A549 (cell line): ENCODE data around the gene DIO3. TPM values are rescaled to one million over a fixed set of nuclear protein-coding genes. Genes with fewer than 3 reads are reported as not detected.

Experiments used
- ATAC-seq, 2 experiments: fragments of 200-7000 bp in 1 of 2; fragments of >200 bp in 1 of 2; cut with Nextera tagmentation in 1 of 2; cut with Tn5 transposase in 1 of 2; 3 replicates each; pipeline versions ENCODE4 v1.8.0 to v1.9.1; 2018 to 2020; ENCODE audit warnings: mild to moderate bottlenecking in 1 of 2, moderate library complexity in 1 of 2
- CTCF ChIA-PET: fragments of 300-600 bp; sonication (Branson Sonifier 250); formaldehyde crosslinking; extraction: SDS; loops from one replicate; lab custom pipeline; 2021; ENCODE audit warnings: antibody characterized with exemption, inconsistent platforms; lab: Yijun Ruan, JAX
- POLR2A ChIA-PET: fragments of 350-600 bp; formaldehyde crosslinking; extraction: SDS; loops from one replicate; lab custom pipeline; 2021; ENCODE audit warnings: antibody characterized with exemption, inconsistent platforms; lab: Yijun Ruan, JAX
- DNase-seq, 2 experiments: peaks; one replicate each; pipeline versions ENCODE4 v3.0.0 to v3.0.0-alpha.2; 2011 to 2016; ENCODE audit warnings: low read depth in 1 of 2, low spot score in 1 of 2
- FAIRE-seq: peaks from 2 replicates; lab custom pipeline; 2011; peaks lifted over from hg19 to GRCh38; lab: Jason Lieb, UNC
- H3K27ac ChIP-seq, 2 experiments: fragments of >200 bp; sonication (Bioruptor Twin); formaldehyde crosslinking; 3 replicates each; pipeline ENCODE4 v1.5.1; 2016 to 2017
- H3K4me1 ChIP-seq: fragments of >200 bp; sonication (Bioruptor Twin); formaldehyde crosslinking; 3 replicates; pipeline ENCODE4 v1.6.1; 2016
- H3K4me2 ChIP-seq: fragments of >200 bp; sonication (Bioruptor Twin); formaldehyde crosslinking; 3 replicates; pipeline ENCODE4 v1.6.1; 2016
- H3K4me3 ChIP-seq: fragments of >200 bp; sonication (Bioruptor Twin); formaldehyde crosslinking; 3 replicates; pipeline ENCODE4 v1.5.1; 2016
- H3K9me3 ChIP-seq: fragments of >200 bp; sonication (Bioruptor Twin); formaldehyde crosslinking; 3 replicates; pipeline ENCODE4 v1.6.1; 2016
- BHLHE40 ChIP-seq: IDR thresholded peaks from 2 replicates; pipeline ENCODE4 v1.6.1; 2012; ENCODE audit warnings: low read depth, low read length, inconsistent platforms
- CBX8 ChIP-seq: fragments of 200-600 bp; sonication (generic); IDR thresholded peaks from 2 replicates; pipeline ENCODE4 v1.6.1; 2016
- CTCF ChIP-seq: fragments of >200 bp; sonication (Bioruptor Twin); formaldehyde crosslinking; IDR thresholded peaks from 3 replicates; pipeline ENCODE4 v1.5.1; 2016
- FOSB ChIP-seq: fragments of 250-450 bp; sonication (Bioruptor Pico); IDR thresholded peaks from 2 replicates; pipeline ENCODE4 v1.5.0; 2020; ENCODE audit warnings: mild to moderate bottlenecking, moderate library complexity
- HOXA7 ChIP-seq: fragments of 250-450 bp; sonication (Bioruptor Pico); IDR thresholded peaks from 2 replicates; pipeline ENCODE4 v1.5.0; 2020; ENCODE audit warnings: mild to moderate bottlenecking, moderate library complexity
- HOXB13 ChIP-seq: fragments of 250-450 bp; sonication (Bioruptor Pico); IDR thresholded peaks from 2 replicates; pipeline ENCODE4 v1.5.0; 2020; ENCODE audit warnings: low read depth, mild to moderate bottlenecking, moderate library complexity
- HOXB5 ChIP-seq: fragments of 250-450 bp; sonication (Bioruptor Pico); IDR thresholded peaks from 2 replicates; pipeline ENCODE4 v1.5.0; 2020; ENCODE audit warnings: mild to moderate bottlenecking, moderate library complexity
- KDM5A ChIP-seq: fragments of 200-600 bp; sonication (generic); IDR thresholded peaks from 2 replicates; pipeline ENCODE4 v1.6.1; 2016; ENCODE audit warnings: antibody characterized with exemption, mild to moderate bottlenecking
- MYC ChIP-seq: IDR thresholded peaks from 2 replicates; pipeline ENCODE4 v1.6.1; 2012; ENCODE audit warnings: mild to moderate bottlenecking, inconsistent platforms, low read length, improper control_type of control experiment, borderline replicate concordance
- RARB ChIP-seq: fragments of 250-450 bp; sonication (Bioruptor Pico); IDR thresholded peaks from 2 replicates; pipeline ENCODE4 v1.8.0; 2021; ENCODE audit warnings: mild to moderate bottlenecking, moderate library complexity
- RCOR1 ChIP-seq: fragments of 150-350 bp; IDR thresholded peaks from 2 replicates; pipeline ENCODE4 v1.6.1; 2014; ENCODE audit warnings: antibody characterized with exemption, low read length, low read depth
- RFX5 ChIP-seq: fragments of 450-650 bp; IDR thresholded peaks from 2 replicates; pipeline ENCODE4 v1.7.1; 2014; ENCODE audit warnings: antibody characterized with exemption, mild to moderate bottlenecking, moderate library complexity
- ZC3H11A ChIP-seq: fragments of 450-650 bp; IDR thresholded peaks from 2 replicates; pipeline ENCODE4 v1.6.1; 2014; ENCODE audit warnings: antibody characterized with exemption, mild to moderate bottlenecking
- ZFP36 ChIP-seq: fragments of 450-650 bp; IDR thresholded peaks from 2 replicates; pipeline ENCODE4 v1.6.1; 2014; ENCODE audit warnings: borderline replicate concordance; ENCODE audit not compliant: partially characterized antibody
- ZSCAN20 ChIP-seq: fragments of 250-450 bp; sonication (Bioruptor Pico); IDR thresholded peaks from 2 replicates; pipeline ENCODE4 v1.8.0; 2022; ENCODE audit warnings: mild to moderate bottlenecking, moderate library complexity
- WGBS: methylation state at CpG from one replicate; pipeline ENCODE4 v1.1.6; 2017; ENCODE audit errors: missing lambda C conversion rate; 5-methylcytosine and 5-hydroxymethylcytosine counted together
- polyA plus RNA-seq, 4 experiments: library from polyadenylated mRNA; depleted of rRNA in 3 of 4; stranded (reverse); fragments of >200 nt; fragmentation: RNase III in 1 of 4; extraction: RNeasy Plus Mini Kit Qiagen cat#74134 plus additional on column Dnase treatment in 1 of 4; gene quantifications; 2 replicates in 3 of 4; 3 replicates in 1 of 4; pipeline ENCODE4 v1.2.3, GENCODE V29; 2011 to 2017
- TF ChIP-seq, protein P1 (sequence below): fragments of 150-350 bp; IDR thresholded peaks from 2 replicates; pipeline ENCODE4 v1.6.1; 2014; ENCODE audit warnings: low read depth, mild to moderate bottlenecking, low read length
- TF ChIP-seq, protein P2 (sequence below): fragments of 200-600 bp; sonication (generic); IDR thresholded peaks from 2 replicates; pipeline ENCODE4 v1.6.1; 2016; ENCODE audit warnings: antibody characterized with exemption, mild to moderate bottlenecking, moderate library complexity

The DIO3 gene
- polyA plus RNA-seq, 2 of the 4 experiments (the other 2 are of a cell fraction) = 0.04 to 0.09 TPM

DNA sequence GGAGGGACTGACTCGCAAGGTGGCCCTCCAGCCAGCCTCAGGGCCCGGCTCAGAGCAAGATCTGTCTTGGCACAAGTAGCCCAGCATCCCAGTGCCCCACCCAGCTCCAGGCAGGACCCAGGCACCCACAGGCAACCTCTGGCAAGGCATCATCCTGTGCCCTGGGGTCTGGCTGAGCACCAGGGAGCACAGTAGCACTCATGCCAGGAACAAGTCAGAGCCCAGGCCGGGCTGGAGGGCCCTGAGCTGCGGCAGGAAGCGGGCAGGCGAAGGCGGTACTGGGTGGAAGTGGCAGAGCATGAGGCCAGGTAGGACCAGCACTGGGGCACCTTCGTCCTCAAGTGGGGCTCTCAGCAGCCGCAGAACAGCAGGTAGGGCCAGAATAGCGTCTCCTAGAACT is 5.2 kb upstream of the DIO3 start:
- peaks cover under 1% of the 10 kb centered on the region; the same call in 1 of the 3 replicates for H3K9me3 ChIP-seq
- H3K27ac ChIP-seq = peak overlapping the region in 1 of 2 experiments; percentile 80; a peak in 4 of 6 replicates
- POLR2A ChIA-PET = no interaction called here
- TF ChIP-seq HOXA7 = no peak
- TF ChIP-seq RFX5 = no peak
- TF ChIP-seq MYC = no peak
- no peak for TF ChIP-seq ZSCAN20 (CRISPR knock-in tag)
- no peak for TF ChIP-seq HOXB5 (CRISPR knock-in tag)
- TF ChIP-seq KDM5A = no peak
- no peak for TF ChIP-seq RARB (CRISPR knock-in tag)
- TF ChIP-seq BHLHE40 = no peak
- TF ChIP-seq CBX8 = no peak
- TF ChIP-seq ZC3H11A = no peak
- no peak for TF ChIP-seq FOSB (CRISPR knock-in tag)
- TF ChIP-seq, protein P1, sequence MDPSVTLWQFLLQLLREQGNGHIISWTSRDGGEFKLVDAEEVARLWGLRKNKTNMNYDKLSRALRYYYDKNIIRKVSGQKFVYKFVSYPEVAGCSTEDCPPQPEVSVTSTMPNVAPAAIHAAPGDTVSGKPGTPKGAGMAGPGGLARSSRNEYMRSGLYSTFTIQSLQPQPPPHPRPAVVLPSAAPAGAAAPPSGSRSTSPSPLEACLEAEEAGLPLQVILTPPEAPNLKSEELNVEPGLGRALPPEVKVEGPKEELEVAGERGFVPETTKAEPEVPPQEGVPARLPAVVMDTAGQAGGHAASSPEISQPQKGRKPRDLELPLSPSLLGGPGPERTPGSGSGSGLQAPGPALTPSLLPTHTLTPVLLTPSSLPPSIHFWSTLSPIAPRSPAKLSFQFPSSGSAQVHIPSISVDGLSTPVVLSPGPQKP = no peak
- no peak for TF ChIP-seq ZFP36
- TF ChIP-seq HOXB13 (CRISPR knock-in tag) = no peak
- peak overlapping the region; percentile 1; the same call in 1 of the 3 replicates for H3K4me2 ChIP-seq
- peaks cover 58% of the 10 kb centered on the region for H3K4me1 ChIP-seq
- CTCF ChIA-PET = interaction anchor here (1.2 kb wide), 1 partner anchor 10 kb away, joined by 3 read pairs; no protein-coding TSS in a partner anchor
- H3K4me3 ChIP-seq = no peak overlapping the region
- FAIRE-seq = no peak
- ATAC-seq = no peak
- no peak for DNase-seq
- WGBS = 94% methylated on average over 3 of the region's 10 CpGs

GRCh38 chr14:101556566-101557320 is 4.6 kb upstream of the DIO3 start:
- TF ChIP-seq RCOR1 (no peak), CTCF (no peak)
- TF ChIP-seq, protein P2, sequence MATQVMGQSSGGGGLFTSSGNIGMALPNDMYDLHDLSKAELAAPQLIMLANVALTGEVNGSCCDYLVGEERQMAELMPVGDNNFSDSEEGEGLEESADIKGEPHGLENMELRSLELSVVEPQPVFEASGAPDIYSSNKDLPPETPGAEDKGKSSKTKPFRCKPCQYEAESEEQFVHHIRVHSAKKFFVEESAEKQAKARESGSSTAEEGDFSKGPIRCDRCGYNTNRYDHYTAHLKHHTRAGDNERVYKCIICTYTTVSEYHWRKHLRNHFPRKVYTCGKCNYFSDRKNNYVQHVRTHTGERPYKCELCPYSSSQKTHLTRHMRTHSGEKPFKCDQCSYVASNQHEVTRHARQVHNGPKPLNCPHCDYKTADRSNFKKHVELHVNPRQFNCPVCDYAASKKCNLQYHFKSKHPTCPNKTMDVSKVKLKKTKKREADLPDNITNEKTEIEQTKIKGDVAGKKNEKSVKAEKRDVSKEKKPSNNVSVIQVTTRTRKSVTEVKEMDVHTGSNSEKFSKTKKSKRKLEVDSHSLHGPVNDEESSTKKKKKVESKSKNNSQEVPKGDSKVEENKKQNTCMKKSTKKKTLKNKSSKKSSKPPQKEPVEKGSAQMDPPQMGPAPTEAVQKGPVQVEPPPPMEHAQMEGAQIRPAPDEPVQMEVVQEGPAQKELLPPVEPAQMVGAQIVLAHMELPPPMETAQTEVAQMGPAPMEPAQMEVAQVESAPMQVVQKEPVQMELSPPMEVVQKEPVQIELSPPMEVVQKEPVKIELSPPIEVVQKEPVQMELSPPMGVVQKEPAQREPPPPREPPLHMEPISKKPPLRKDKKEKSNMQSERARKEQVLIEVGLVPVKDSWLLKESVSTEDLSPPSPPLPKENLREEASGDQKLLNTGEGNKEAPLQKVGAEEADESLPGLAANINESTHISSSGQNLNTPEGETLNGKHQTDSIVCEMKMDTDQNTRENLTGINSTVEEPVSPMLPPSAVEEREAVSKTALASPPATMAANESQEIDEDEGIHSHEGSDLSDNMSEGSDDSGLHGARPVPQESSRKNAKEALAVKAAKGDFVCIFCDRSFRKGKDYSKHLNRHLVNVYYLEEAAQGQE = no peak
- Histone ChIP-seq H3K9me3 (peaks cover 6% of the 10 kb centered on the region; the same call in 2 of the 3 replicates), H3K27ac (peak overlapping the region; percentile 4 to 80; a peak in 3 of 6 replicates), H3K4me3 (no peak overlapping the region), H3K4me1 (peaks cover 58% of the 10 kb centered on the region), H3K4me2 (no peak overlapping the region)
- DNase-seq (no peak), FAIRE-seq (no peak), ATAC-seq (no peak)
- ChIA-PET CTCF (interaction anchor here (0.8 to 2.3 kb wide), 2 partner anchors 37 to 80 kb away, joined by 3 to 10 read pairs; no protein-coding TSS in a partner anchor), POLR2A (no interaction called here)
- WGBS = 81% methylated on average over 12 of the region's 13 CpGs
